NCI-H2171 (cell line): Measurements from ENCODE around the gene PTPRG.

Source experiments
- DNase-seq: peaks from one replicate; lab custom pipeline; 2025; lab: John Stamatoyannopoulos, UW

PTPRG gene

DNA sequence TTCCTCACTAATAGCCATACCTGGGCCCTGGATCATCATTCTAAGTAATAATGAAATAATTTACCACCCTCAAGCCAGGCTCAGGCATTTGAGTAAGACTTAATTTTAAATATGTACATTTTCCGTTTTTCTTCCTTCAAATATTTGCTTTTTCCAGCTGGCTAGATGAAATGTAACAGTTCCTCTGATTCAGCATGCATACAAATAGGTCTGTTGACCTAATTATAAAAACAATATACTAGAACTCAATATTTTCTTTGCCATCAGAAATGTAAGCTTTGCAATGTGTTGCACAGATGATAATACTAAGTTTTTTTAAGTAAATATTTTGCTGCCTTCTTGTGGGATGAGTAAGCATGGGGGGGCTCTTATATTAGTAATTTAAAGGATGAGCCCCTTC is 720.4 kb downstream of the PTPRG start:
- no peak for DNase-seq

DNA sequence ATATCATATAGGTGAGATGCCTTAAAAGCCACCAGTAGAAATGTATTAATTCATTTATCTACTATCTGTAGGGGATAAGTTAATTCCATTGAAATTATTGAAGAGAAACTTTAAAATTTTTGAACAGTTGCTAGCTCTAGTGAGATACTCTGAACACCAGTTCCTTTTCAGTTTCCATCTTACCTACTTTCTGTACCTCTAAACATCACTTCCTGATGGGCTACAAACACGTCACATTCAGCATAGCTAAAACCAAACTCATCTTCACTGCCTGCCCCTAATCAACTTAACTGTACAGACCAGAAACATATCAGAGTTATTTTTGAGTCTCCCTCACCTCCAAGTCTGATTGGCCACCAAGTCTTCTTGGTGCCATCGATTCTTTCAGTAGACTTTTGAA is 723.1 kb downstream of the PTPRG start:
- DNase-seq: no peak

DNA sequence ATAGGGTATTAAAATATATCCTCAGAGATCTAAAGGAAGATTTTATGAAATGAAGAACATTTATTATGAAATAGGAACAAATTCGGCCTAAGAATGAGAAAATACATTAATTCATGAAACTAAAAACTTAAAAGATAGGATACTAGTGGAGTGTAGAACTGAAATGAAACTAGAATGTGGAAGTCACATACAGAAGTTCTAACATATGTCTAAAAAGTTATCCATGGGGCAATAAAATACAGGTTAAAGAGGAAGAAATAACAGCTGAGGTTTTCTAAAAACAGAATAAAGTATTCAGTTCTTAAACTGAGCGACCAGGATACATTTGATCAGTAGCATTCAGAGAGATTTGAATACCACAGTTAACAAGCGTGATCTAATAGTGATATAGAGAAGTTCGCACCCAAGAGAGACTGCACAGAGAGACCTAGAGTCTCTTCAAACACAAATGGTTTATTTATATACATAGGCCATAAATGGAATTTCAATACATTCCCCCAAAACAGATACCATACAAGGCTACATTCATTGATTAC is 726.1 kb downstream of the PTPRG start:
- no peak for DNase-seq

DNA sequence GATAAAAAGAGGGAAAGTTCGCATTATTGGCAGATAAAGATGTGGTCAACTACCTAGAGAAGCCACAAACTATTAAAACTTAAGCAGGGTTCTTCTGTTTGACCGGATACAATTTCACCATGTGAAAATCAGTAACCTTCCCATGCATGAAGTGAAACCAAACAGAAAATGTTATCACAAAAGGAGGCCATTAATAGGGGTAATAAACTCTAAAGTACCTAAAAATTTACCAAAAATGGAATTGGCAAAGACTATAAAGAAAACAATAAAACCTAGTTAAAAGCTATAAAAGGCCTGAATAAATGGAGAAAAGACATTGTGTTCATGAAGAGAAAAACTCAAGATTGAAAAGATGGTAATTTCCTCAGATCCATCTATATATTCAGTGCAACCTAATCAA is 728.6 kb downstream of the PTPRG start:
- no peak for DNase-seq

DNA sequence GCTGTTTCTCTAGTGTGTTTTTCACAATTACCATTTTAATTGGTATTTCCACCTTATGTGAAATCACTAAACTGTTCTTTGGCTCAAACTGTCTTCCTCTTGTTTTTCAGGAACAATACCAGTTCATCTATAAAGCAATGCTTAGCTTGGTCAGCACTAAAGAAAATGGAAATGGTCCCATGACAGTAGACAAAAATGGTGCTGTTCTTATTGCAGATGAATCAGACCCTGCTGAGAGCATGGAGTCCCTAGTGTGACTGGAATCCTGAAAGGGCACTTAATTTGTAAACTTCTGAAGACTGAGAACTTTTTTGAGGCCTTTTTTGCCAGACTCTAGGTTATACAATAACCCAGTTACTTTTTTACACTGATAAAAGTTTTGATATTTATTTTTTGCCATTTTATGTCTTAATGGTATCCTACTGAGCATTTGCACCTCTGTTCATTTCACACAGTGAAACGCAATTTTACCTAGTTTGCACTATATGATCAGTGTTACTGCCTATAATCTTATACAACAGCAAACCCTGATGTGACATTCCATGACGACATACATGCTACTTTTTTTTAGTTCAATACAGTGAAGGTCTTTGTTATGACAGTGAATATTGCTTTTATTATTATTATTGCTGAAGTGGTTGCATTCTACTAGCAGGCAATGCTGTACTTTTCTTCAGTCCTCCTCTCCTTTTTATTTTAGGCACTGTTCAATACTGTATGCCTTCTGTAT is 731.8 kb downstream of the PTPRG start:
- no peak for DNase-seq

DNA sequence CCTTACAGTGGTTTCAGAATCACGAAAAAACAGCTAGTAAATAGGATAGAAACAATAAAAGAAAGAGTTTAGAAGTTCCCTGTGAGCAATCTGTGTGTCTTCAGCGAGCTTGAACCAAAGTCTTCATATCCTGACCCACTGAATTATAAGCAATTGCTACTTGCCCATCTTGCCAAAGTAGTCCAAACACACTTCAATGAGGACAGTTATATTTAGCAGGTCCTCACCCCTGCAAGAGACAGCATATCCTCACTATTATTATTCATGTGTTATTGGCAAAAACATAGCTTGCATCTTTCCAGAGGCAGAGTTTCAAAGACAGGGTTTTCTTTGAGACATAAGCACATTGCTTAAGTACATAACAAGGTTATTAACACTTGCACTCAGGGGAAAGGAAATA is 734.2 kb downstream of the PTPRG start:
- no peak for DNase-seq

DNA sequence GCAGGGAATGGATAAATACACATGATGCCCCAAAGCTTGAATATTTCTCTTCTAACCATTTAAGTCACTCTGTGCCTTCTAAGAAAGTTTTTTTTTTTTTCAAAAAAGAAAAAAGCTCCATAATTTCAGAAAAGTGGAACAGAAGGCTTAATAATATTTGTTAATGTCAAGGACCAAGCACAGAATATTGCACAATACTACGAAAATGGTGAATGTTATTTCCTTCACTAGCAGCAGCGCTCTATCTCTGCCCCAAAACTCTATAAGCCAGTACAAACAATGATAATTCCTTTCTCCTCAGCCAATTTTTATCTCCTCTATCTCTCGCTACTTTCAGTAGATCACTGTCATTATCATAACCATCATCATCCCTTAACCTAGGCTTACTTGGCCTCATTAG is 739.2 kb downstream of the PTPRG start:
- no peak for DNase-seq

DNA sequence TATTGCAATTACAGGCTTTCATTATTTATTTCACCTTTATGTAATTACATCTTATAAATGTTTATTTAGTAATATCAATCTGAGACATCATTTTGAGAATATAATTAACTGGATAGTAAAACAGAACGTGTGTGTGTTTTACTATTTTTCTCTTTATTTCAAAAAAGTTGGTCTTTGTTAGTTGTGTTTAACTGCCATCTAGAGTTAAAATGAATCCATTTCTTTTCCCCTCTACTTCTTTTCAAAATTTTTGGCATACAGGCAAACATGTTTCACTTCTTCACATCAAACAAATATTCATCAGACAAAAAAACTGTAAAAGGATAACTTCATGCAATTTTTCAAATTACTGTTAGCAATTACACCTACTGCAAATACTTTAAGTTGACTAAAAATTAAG is 750.8 kb downstream of the PTPRG start:
- no peak for DNase-seq

DNA sequence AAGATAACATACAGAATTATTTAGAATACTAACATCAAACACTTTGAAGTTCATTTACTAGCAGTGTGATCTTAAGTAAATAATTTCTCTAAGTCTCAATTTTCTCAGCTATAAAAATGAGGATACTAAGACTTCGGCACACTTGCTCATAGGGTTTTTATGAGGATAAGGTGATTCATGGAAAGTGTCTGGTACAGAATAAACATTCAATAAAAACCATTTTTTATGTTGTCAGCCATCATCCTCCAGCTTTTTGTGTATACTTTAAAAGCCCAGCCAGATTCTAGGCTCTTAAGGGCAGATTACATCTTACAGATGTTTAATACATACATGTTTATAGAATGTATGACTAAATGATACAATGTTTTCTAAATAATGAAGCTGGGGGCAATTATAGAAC is 755.2 kb downstream of the PTPRG start:
- no peak for DNase-seq

DNA sequence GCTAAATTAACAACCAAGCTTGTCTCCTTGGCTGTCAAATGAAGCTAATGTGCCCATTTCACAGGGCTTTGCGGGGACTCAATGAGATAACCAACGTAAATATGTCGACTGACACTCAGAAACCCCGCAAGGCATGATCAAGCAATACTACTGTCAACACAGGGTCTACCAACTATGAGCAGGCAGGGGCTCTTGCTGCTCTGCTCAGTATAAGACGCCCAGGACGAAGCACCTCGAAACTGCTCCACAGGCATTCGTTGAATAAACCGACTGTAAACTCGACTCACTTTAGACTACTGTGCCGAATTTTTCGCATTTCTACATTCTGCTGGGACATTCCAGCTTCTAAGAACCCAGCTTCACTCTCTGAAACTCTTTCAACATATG is 757.0 kb downstream of the PTPRG start:
- no peak for DNase-seq

DNA sequence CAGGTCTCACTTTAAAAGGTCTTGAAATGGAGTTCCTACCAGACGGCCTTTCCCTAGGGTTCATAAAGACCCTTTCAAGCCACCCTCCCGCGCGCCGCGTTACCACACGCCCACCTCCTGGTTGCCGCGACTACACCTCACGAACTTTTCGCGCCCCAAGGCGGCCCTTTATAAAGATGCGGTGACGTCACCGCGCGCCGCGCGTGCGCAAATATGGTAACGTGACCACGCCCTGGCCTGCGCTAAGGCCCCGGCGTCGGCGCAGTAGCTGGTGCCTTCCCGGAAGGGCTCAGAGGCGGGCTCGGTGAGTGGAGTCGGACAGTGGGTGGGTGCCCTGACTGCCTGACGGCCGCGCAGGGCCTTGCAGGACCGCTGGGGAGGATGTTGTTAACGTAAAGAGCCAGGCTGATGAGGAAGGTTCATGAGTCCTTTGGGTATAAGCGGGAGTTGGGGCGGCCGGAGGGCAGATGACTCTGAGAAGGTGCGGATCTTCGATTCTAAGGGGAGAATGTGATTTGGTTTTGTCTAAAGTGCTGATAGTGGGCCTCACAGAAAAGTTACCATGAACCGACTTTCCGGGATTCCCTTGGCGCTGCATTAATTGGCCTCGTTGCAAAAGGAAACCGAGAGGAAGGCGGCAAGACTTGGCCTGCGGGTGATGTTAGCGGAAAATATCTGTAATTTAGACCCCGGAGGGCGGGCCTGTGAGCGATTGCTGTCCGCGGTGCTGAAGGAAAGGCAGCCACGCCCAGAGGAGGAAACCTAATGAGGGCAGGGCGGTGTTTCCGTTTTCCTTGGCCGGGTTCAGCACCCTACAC is 757.6 kb downstream of the PTPRG start:
- DNase-seq: peak; percentile 72

DNA sequence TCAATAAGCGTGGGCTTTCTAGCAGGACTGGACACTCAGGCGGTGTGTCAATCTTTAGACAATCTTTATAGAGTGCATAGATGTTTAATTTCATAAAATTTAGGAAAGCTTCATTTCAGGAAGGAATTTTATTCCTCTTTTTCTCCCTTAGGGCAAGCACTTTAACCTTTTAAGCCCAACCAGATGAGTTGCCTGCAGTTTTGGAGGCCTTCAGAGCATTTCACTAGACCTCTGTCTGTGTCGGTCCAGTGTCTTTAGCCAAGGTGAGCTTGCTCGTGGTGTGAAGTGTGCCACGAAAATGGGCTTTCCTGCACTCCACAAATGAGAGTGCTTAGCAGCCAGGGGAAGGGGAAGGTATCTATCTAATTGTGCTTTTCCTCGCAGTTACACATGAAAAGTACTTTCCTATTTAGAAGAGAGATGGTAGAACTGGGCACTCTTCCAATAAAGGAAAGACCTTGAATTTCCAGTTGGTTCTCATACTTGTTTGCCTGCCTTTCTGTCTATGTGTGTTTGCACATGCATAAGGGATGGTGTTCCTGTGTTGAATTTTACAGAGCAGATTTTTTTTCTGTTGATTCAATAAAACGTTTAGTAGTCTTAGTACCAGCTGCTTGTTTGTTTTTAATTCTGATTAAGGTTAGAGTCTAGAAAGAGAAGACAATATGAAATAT is 758.3 kb downstream of the PTPRG start:
- DNase-seq: no peak

DNA sequence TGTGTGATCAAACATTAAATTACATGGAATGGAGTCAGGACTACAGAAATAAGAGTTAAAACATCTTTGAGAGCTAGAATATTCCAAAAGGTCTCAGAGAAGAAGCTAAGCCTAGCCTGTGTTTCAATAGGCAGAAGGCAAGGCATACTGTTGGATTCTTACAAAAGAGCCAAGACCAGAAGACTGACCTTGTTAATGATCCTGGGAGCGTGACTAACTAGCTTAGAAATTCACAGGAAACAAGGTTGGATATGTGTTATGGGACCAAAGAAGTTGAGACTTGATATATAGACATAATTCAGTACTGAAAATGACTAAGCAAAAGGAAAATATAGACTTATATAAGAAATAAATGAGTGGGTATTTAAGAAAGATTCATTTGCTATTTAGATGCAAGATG is 761.9 kb downstream of the PTPRG start:
- no peak for DNase-seq

DNA sequence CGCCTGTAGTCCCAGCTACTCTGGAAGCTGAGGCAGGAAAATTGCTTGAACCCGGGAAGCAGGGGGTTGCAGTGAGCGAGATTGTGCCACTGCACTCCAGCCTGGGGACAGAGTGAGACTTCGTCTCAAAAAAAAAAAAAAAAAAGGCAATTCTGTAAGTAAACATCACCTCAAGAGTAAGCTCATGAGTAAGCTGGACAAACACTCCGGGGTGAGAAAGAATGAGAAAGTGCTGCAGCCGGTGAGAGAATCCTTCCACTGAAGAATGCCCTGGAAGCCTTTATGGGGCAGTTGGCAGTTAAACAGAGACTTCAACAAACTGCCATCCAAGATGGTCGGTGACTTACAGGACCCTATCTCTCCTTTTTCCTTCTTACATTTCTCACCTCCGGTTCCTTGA is 764.5 kb downstream of the PTPRG start:
- no peak for DNase-seq

DNA sequence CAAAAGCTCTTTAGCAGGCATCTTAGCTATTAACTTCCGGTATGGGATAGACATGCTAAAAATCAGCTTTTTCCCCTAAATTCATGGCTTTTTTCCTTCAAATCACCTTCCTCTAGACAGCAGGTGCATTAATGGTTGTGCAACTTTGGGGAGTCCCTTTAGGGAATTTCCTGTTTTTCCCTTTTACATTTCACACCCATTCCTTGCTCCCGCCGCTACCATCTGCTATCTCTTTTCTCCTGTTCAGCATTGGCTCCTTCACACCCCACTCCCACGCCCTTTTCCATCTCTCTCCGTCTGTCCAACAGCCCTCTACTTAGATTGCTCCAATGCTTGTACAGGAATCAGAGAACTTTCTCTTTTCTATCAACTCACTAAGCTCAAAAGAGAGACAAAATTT is 768.6 kb downstream of the PTPRG start:
- DNase-seq: peak; percentile 29

DNA sequence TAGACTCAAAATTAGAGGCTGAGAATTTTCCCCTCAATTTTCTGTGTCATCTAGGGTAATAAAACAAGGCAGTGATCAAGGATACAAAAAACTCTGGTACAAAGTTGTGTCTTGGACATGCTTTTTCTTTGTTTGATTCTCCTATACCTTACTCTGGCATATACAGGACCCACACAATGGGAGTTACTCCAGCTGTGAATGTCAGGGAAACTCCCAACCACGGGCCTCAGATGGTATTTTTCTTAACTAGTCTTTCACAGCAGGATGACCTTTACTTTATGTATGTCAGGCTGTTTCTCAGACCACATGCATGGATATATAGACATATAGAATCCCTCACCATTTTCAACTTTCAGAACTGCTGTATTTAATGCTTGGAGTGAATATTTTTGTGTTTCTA is 770.6 kb downstream of the PTPRG start:
- DNase-seq: no peak

DNA sequence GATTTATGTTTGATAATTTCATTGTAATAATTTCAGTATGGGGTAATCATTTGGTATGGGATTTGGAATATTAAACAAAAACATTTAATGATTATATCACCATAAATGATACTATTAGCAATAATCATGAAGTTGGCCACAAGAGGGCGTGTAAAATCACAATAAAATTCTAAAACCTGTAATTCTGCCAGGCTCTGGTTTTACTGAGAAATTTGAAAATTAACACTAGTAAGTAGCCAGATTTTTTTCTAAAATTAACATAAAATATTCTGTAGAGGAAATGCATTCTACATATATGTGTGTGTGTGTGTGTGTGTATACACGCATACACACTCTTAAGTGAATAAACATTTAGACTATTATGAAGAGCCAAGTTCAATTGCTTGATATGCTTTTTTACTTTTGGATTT is 771.5 kb downstream of the PTPRG start:
- no peak for DNase-seq

DNA sequence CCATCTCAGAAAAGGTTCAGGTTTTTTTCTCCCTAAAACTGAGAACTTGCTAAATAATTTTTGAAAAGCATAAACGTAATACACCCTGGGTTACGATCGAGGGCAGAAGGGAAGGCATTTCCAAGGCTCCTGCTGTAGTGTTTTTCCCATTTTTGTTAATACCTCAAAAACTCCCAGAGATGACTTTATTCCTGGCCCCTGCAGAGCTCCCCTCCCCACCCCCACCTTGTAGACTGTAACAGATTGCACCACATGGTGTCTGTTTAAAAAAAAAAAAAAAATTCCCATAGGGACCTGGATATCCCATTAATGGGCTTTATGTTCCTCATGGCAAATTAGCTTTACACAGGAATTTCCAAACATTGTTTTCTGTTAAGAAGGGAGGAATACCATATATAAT is 773.8 kb downstream of the PTPRG start:
- peak; percentile 56 for DNase-seq

DNA sequence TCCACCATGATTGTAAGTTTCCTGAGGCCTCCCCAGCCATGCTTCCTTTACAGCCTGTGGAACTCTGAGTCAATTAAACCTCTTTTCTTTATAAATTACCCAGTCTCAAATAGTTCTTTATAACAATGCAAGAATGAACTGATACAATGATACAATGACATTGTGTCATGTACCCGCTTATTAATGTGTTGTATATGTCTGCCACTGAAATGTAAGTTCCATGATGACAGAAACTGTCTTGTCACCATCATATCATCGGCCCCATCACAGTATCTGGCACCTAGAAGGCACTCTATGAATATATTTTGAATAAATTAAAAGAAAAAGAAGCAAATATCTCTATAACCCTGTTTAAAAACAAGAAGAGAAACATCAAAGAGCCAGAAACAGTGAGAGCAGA is 782.4 kb downstream of the PTPRG start:
- DNase-seq: no peak
